GM12878 (cell line): ENCODE results near the gene ADCY2. TPM values are rescaled to one million over a fixed set of nuclear protein-coding genes. Genes with fewer than 3 reads are reported as not detected.

Source experiments
- ATAC-seq: fragments of 200-7000 bp; cut with Tn5 transposase; 3 replicates; pipeline ENCODE4 v1.9.1; 2020; ENCODE audit warnings: mild to moderate bottlenecking, moderate library complexity
- BruUV-seq: library from RNA; stranded (reverse); fragments of 400-500 nt; replicated peaks from 2 replicates; lab custom pipeline; 2021; lab: Mats Ljungman, UMichigan
- CTCF ChIA-PET: fragments of 300-600 bp; sonication (Branson Sonifier 250); formaldehyde crosslinking; extraction: SDS; loops from one replicate; lab custom pipeline; 2021; ENCODE audit warnings: inconsistent platforms; lab: Yijun Ruan, JAX
- POLR2A ChIA-PET: fragments of 350-600 bp; formaldehyde crosslinking; extraction: SDS; loops from one replicate; lab custom pipeline; 2021; ENCODE audit warnings: inconsistent platforms; lab: Charles Lee
- RAD21 ChIA-PET: fragments of 300-600 bp; sonication (Branson Sonifier 250); formaldehyde crosslinking; loops from one replicate; lab custom pipeline; 2023; ENCODE audit warnings: antibody characterized with exemption; ENCODE audit not compliant: unreplicated experiment; lab: Charles Lee
- SMC1A ChIA-PET: fragments of 300-600 bp; sonication (Branson Sonifier 250); formaldehyde crosslinking; loops from one replicate; lab custom pipeline; 2023; ENCODE audit not compliant: unreplicated experiment, uncharacterized antibody; lab: Charles Lee
- DNase-seq: peaks from one replicate; pipeline ENCODE4 v3.0.0-alpha.2; 2011; ENCODE audit warnings: low read depth, low spot score
- FAIRE-seq: peaks from 3 replicates; lab custom pipeline; 2011; peaks lifted over from hg19 to GRCh38; lab: Jason Lieb, UNC
- H2AFZ ChIP-seq: 2 replicates; pipeline ENCODE4 v1.6.0; 2011; ENCODE audit warnings: low read depth, low read length, control low read depth; ENCODE audit not compliant: control insufficient read depth
- H3K27ac ChIP-seq: 2 replicates; pipeline ENCODE4 v1.5.1; 2011; ENCODE audit warnings: control low read depth; ENCODE audit not compliant: control insufficient read depth, insufficient read depth
- H3K27me3 ChIP-seq, 2 experiments: replicated peaks in 1 of 2; 2 replicates each; pipeline versions ENCODE4 v1.6.0 to v1.6.1; 2011; ENCODE audit warnings: low read length in 1 of 2; ENCODE audit not compliant: control insufficient read depth in 2 of 2, insufficient read depth in 2 of 2
- H3K36me3 ChIP-seq, 2 experiments: 2 replicates each; pipeline ENCODE4 v1.5.1; 2011; ENCODE audit warnings: low read length in 1 of 2; ENCODE audit not compliant: control insufficient read depth in 2 of 2, insufficient read depth in 2 of 2
- H3K4me1 ChIP-seq: 2 replicates; pipeline ENCODE4 v1.6.1; 2011; ENCODE audit warnings: mild to moderate bottlenecking, low read length, moderate library complexity, mixed read lengths; ENCODE audit not compliant: control insufficient read depth, insufficient read depth
- H3K4me2 ChIP-seq: 2 replicates; pipeline ENCODE4 v1.6.0; 2011; ENCODE audit warnings: control low read depth; ENCODE audit not compliant: control insufficient read depth, insufficient read depth
- H3K4me3 ChIP-seq: fragments of 200-600 bp; sonication (generic); 2 replicates; pipeline ENCODE4 v1.5.1; 2016
- H3K79me2 ChIP-seq: 2 replicates; pipeline ENCODE4 v1.6.0; 2011; ENCODE audit warnings: low read length; ENCODE audit not compliant: control insufficient read depth, insufficient read depth
- H3K9ac ChIP-seq: 2 replicates; pipeline ENCODE4 v1.8.0; 2011; ENCODE audit warnings: low read length, control low read depth, mixed read lengths; ENCODE audit not compliant: control insufficient read depth, insufficient read depth
- H3K9me3 ChIP-seq: replicated peaks from 3 replicates; pipeline ENCODE4 v1.5.1; 2011; ENCODE audit warnings: mild to moderate bottlenecking, low read length; ENCODE audit not compliant: control insufficient read depth, insufficient read depth
- H4K20me1 ChIP-seq: 2 replicates; pipeline ENCODE4 v1.6.0; 2011; ENCODE audit not compliant: control insufficient read depth, insufficient read depth
- ESRRA ChIP-seq: IDR thresholded peaks from 2 replicates; pipeline ENCODE4 v1.6.1; 2012; ENCODE audit warnings: mild to moderate bottlenecking, low read length, improper control_type of control experiment
- GATAD2B ChIP-seq: fragments of 450-650 bp; conservative IDR thresholded peaks from 2 replicates; pipeline ENCODE4 v1.6.1; 2017; ENCODE audit warnings: low read depth, mild to moderate bottlenecking, moderate library complexity
- HDAC6 ChIP-seq: fragments of 200-600 bp; sonication (generic); IDR thresholded peaks from one replicate; pipeline ENCODE4 v1.8.0; 2017; ENCODE audit warnings: antibody characterized with exemption; ENCODE audit not compliant: unreplicated experiment
- LARP7 ChIP-seq: fragments of 450-650 bp; IDR thresholded peaks from 2 replicates; pipeline ENCODE4 v1.6.1; 2017; ENCODE audit warnings: mild to moderate bottlenecking
- MTA3 ChIP-seq: IDR thresholded peaks from 2 replicates; pipeline ENCODE4 v1.6.1; 2012; ENCODE audit warnings: low read length, inconsistent platforms, borderline replicate concordance
- NFXL1 ChIP-seq: fragments of 450-650 bp; IDR thresholded peaks from 2 replicates; pipeline ENCODE4 v1.6.1; 2017; ENCODE audit warnings: antibody characterized with exemption, mild to moderate bottlenecking, borderline replicate concordance
- PAX8 ChIP-seq: fragments of 450-650 bp; IDR thresholded peaks from 2 replicates; pipeline ENCODE4 v1.6.1; 2017; ENCODE audit warnings: mild to moderate bottlenecking, moderate library complexity
- POLR2A ChIP-seq: IDR thresholded peaks from 2 replicates; pipeline ENCODE4 v1.6.1; 2011; ENCODE audit warnings: low read depth, mild to moderate bottlenecking, low read length
- RAD21 ChIP-seq: IDR thresholded peaks from 2 replicates; pipeline ENCODE4 v1.6.1; 2011; ENCODE audit warnings: mild to moderate bottlenecking, low read depth, low read length, moderate library complexity; ENCODE audit not compliant: insufficient read depth
- SIX5 ChIP-seq: IDR thresholded peaks from 2 replicates; pipeline ENCODE4 v1.6.1; 2011; ENCODE audit warnings: mild to moderate bottlenecking, low read depth, low read length, moderate library complexity; ENCODE audit not compliant: severe bottlenecking
- TCF3 ChIP-seq: IDR thresholded peaks from 2 replicates; pipeline ENCODE4 v1.6.1; 2012; ENCODE audit warnings: low read depth, mild to moderate bottlenecking, low read length, borderline replicate concordance; ENCODE audit not compliant: insufficient read depth
- WGBS: methylation state at CpG from one replicate; pipeline ENCODE4 v1.1.6; 2016; ENCODE audit warnings: low lambda C conversion rate; ENCODE audit not compliant: insufficient replicate concordance, insufficient coverage; ENCODE audit errors: missing lambda C conversion rate; 5-methylcytosine and 5-hydroxymethylcytosine counted together
- in situ Hi-C: fragments of 300-500 bp; cut with MboI; formaldehyde crosslinking; loops from 9 replicates; pipeline ENCODE4 v1.14.3; 2018; ENCODE audit warnings: mixed read lengths
- intact Hi-C: fragments of 100-400 bp; cut with micrococcal nuclease; formaldehyde crosslinking; loops from one replicate; pipeline ENCODE4 v1.14.2; 2022; ENCODE audit not compliant: unreplicated experiment
- polyA plus RNA-seq, 11 experiments: library from polyadenylated mRNA; depleted of rRNA in 4 of 11; unstranded in 6 of 11; stranded (reverse) in 5 of 11; fragments of >200 nt; fragmentation: Nextera tagmentation in 4 of 11; fragmentation: Illumina TruSeq in 1 of 11; extraction: Ambion mirVana in 4 of 11; extraction: Trizol in 1 of 11; gene quantifications; 1 replicate in 1 of 11; 2 replicates in 10 of 11; pipeline versions ENCODE4 v1.2.1 to v1.2.3, GENCODE V29; 2011 to 2016; ENCODE audit warnings: inconsistent platforms in 2 of 11, missing spikeins in 2 of 11, low read depth in 1 of 11
- total RNA-seq, 4 experiments: library from RNA; depleted of rRNA in 3 of 4; stranded (reverse); fragments of >200 nt in 3 of 4; fragmentation: Illumina TruSeq in 1 of 4; extraction: Trizol in 1 of 4; gene quantifications; 2 replicates each; pipeline versions ENCODE4 v1.2.1 to v1.2.3, GENCODE V29; 2013 to 2021
- TF ChIP-seq, protein P1 (sequence below): fragments of 450-650 bp; IDR thresholded peaks from 2 replicates; pipeline ENCODE4 v1.6.1; 2016; ENCODE audit warnings: mild to moderate bottlenecking

The ADCY2 gene
- total and polyA plus RNA-seq, 10 of the 15 experiments (the other 5 are each of a cell fraction or from before 2014, with no cell fraction given) = 0.07 to 0.26 TPM; not detected in 8

GRCh38 chr5:7516253-7516652 lies 120.3 kb downstream of the ADCY2 start:
- BruUV-seq = no TSS peak
- intact Hi-C loops (no loop called here), in situ Hi-C loops (no loop called here)
- Histone ChIP-seq H4K20me1 (no peaks in the 10 kb centered on the region), H3K36me3 (no peaks in the 10 kb centered on the region), H2AFZ (no peak overlapping the region), H3K4me2 (no peak overlapping the region), H3K27ac (no peak overlapping the region), H3K9ac (no peak overlapping the region), H3K27me3 (no peaks in the 10 kb centered on the region), H3K9me3 (no peaks in the 10 kb centered on the region), H3K4me3 (no peak overlapping the region), H3K4me1 (no peaks in the 10 kb centered on the region), H3K79me2 (no peaks in the 10 kb centered on the region)
- POLR2A ChIA-PET = no interaction called here
- ATAC-seq (no peak), FAIRE-seq (no peak), DNase-seq (no peak)
- TF ChIP-seq TCF3 = no peak
- TF ChIP-seq RAD21 = no peak
- CTCF ChIA-PET = no interaction called here
- RAD21 ChIA-PET = no interaction called here
- SMC1A ChIA-PET = no interaction called here
- WGBS = 8% methylated on average over 2 of the region's 2 CpGs

DNA sequence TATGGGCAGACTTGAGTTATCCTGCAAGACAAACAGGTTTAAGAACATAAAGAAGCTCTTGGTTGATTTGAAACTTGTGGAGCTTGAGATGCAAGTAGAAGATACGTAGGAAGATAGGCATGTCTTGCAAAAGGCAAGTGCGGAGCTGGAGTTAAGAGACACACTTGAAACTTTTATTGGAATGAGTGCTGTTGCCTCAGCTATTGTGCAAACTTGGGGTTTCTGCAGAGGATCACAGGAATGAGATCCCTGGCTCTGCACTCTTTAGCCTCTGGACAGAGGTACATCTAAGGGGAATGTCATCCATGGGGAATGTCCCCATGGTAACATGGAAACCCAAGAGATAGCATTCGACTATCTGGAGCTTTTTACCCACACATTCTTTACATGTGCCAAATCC lies 121.1 kb downstream of the ADCY2 start:
- no peaks in the 10 kb centered on the region for H4K20me1 ChIP-seq
- SMC1A ChIA-PET = no interaction called here
- in situ Hi-C loops (no loop called here), intact Hi-C loops (no loop called here)
- H3K4me3 ChIP-seq = no peak overlapping the region
- no peaks in the 10 kb centered on the region for H3K79me2 ChIP-seq
- no peaks in the 10 kb centered on the region for H3K36me3 ChIP-seq
- ATAC-seq (no peak), FAIRE-seq (no peak), DNase-seq (no peak)
- CTCF ChIA-PET = no interaction called here
- H3K9ac ChIP-seq = no peak overlapping the region
- H3K27ac ChIP-seq = no peak overlapping the region
- H3K27me3 ChIP-seq = no peaks in the 10 kb centered on the region
- POLR2A ChIA-PET = no interaction called here
- 4% methylated on average over 3 of the region's 3 CpGs for WGBS
- H3K4me2 ChIP-seq = no peak overlapping the region
- RAD21 ChIA-PET = no interaction called here
- no peaks in the 10 kb centered on the region for H3K9me3 ChIP-seq
- no peak overlapping the region for H2AFZ ChIP-seq
- no TSS peak for BruUV-seq
- H3K4me1 ChIP-seq = no peaks in the 10 kb centered on the region
- TF ChIP-seq GATAD2B (no peak), PAX8 (no peak), NFXL1 (no peak), ESRRA (no peak), MTA3 (no peak), LARP7 (no peak), SIX5 (no peak), HDAC6 (no peak), POLR2A (no peak)
- TF ChIP-seq, protein P1, sequence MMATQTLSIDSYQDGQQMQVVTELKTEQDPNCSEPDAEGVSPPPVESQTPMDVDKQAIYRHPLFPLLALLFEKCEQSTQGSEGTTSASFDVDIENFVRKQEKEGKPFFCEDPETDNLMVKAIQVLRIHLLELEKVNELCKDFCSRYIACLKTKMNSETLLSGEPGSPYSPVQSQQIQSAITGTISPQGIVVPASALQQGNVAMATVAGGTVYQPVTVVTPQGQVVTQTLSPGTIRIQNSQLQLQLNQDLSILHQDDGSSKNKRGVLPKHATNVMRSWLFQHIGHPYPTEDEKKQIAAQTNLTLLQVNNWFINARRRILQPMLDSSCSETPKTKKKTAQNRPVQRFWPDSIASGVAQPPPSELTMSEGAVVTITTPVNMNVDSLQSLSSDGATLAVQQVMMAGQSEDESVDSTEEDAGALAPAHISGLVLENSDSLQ = no peak
